Body of pancreas (tissue), 4 donors: ENCODE data around the gene ZNF777.

ENCODE experiments used
- POLR2A ChIP-seq, 3 donors: fragments of 450-650 bp; IDR thresholded peaks; one replicate each; pipeline ENCODE4 v1.6.1; 2016; ENCODE audit warnings: antibody characterized with exemption in 3 of 3, mild to moderate bottlenecking in 2 of 3
- TF ChIP-seq, protein P1 (sequence below), 7 experiments: fragments of 450-650 bp in 4 of 7; fragments of 200-600 bp in 3 of 7; sonication (generic) in 3 of 7; IDR thresholded peaks; one replicate each; pipeline ENCODE4 v1.5.1; 2016 to 2019; ENCODE audit warnings: antibody characterized with exemption in 7 of 7

GRCh38 chr7:149478754-149479153 lies 17.9 kb upstream of the ZNF777 start:
- TF ChIP-seq, protein P1, sequence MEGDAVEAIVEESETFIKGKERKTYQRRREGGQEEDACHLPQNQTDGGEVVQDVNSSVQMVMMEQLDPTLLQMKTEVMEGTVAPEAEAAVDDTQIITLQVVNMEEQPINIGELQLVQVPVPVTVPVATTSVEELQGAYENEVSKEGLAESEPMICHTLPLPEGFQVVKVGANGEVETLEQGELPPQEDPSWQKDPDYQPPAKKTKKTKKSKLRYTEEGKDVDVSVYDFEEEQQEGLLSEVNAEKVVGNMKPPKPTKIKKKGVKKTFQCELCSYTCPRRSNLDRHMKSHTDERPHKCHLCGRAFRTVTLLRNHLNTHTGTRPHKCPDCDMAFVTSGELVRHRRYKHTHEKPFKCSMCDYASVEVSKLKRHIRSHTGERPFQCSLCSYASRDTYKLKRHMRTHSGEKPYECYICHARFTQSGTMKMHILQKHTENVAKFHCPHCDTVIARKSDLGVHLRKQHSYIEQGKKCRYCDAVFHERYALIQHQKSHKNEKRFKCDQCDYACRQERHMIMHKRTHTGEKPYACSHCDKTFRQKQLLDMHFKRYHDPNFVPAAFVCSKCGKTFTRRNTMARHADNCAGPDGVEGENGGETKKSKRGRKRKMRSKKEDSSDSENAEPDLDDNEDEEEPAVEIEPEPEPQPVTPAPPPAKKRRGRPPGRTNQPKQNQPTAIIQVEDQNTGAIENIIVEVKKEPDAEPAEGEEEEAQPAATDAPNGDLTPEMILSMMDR (IDR thresholded peaks at IDR 0.05) = no peak
- no peak for TF ChIP-seq POLR2A (IDR thresholded peaks at IDR 0.05)
